Posterior vena cava (tissue), 2 donors: ENCODE data around the gene CLVS2. TPM values are rescaled to one million over a fixed set of nuclear protein-coding genes. Genes with fewer than 3 reads are reported as not detected.

ENCODE experiments used
- DNase-seq: peaks from one replicate; pipeline ENCODE4 v3.0.0-alpha.2; 2020; ENCODE audit warnings: low spot score
- intact Hi-C, 2 donors: fragments of 100-400 bp; cut with DNase I; formaldehyde crosslinking; loops; one replicate each; pipeline versions ENCODE4 v1.14.1 to v1.14.2; 2022 to 2023
- total RNA-seq, 2 donors: library from RNA; stranded (reverse); fragmentation: NEBNext Ultra II Directional; extraction: Animal tissue kit (Norgen Biotek cat#: 25700); gene quantifications; one replicate each; pipeline ENCODE4 v1.2.1, GENCODE V29; 2021
- donor health status: DM: yes; HTN: yes; CAD: no.
- donor health status: DM: yes; HTN: yes; CAD: no.

CLVS2 gene
- total RNA-seq, 2 donors from 2014 or later = not detected

GRCh38 chr6:123116370-123116769 lies 120.3 kb downstream of the CLVS2 start:
- no peak for DNase-seq
- intact Hi-C loops = no loop called here

- intact Hi-C loops = no loop called here
- no peak for DNase-seq
Measured at GRCh38 chr6:123117145-123117908, 121.3 kb downstream of the CLVS2 start.

- DNase-seq = no peak
- intact Hi-C loops = no loop called here
Measured at GRCh38 chr6:123118811-123119210, 122.8 kb downstream of the CLVS2 start.

Other genes starting within 250 kb of the CLVS2 start
- not detected for gene FABP7, start 216.5 kb upstream of the CLVS2 start, total RNA-seq
- 1 to 10 TPM; 6.1 to 7.0 TPM for gene SMPDL3A, start 207.0 kb upstream of the CLVS2 start, total RNA-seq